AG09309 (cell line): ENCODE data around the gene ZNF473.
A peak's percentile ranks its signal among the peaks of the same experiment; 100 is the strongest.

Experiments
- DNase-seq: peaks from one replicate; pipeline ENCODE4 v3.0.0-alpha.2; 2010; ENCODE audit warnings: low read depth
- H3K4me3 ChIP-seq: 2 replicates; pipeline ENCODE4 v1.5.1; 2011; ENCODE audit warnings: mild to moderate bottlenecking, low read depth, low read length, moderate library complexity; ENCODE audit not compliant: control insufficient read depth
- TF ChIP-seq, protein P1 (sequence below): IDR thresholded peaks from 2 replicates; pipeline ENCODE4 v1.5.1; 2011; ENCODE audit warnings: mild to moderate bottlenecking, low read depth, low read length, inconsistent platforms; ENCODE audit not compliant: insufficient read depth, control insufficient read depth; ENCODE audit errors: missing control alignments

The ZNF473 gene

DNA sequence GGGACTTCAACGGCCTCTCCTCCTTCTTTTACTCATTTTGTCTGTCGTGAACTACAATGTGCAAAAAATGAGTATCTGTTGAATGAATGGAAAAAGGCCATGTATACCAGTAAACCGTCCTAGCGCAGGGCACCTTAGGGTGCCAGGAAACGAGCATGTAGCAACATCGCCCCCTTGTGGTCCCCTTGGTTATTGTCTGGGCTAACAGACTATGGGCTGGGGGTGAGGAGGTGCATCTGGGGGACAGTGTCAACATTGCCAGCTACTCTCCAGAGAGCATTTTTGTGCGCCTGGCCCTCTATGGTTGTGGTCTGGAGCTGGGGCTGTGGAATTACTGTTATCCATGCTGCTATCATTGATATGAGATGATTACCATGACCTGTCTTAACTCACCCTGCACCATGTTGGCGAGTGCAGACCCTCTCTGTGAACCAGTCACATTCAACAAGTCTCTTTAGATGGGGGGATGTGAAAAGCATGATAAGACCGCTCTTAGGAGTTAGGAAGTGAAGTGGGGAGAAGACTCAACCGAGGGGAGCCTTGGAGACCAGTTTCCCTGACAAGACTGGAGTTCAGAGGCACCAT is 42.1 kb upstream of the ZNF473 start:
- TF ChIP-seq, protein P1, sequence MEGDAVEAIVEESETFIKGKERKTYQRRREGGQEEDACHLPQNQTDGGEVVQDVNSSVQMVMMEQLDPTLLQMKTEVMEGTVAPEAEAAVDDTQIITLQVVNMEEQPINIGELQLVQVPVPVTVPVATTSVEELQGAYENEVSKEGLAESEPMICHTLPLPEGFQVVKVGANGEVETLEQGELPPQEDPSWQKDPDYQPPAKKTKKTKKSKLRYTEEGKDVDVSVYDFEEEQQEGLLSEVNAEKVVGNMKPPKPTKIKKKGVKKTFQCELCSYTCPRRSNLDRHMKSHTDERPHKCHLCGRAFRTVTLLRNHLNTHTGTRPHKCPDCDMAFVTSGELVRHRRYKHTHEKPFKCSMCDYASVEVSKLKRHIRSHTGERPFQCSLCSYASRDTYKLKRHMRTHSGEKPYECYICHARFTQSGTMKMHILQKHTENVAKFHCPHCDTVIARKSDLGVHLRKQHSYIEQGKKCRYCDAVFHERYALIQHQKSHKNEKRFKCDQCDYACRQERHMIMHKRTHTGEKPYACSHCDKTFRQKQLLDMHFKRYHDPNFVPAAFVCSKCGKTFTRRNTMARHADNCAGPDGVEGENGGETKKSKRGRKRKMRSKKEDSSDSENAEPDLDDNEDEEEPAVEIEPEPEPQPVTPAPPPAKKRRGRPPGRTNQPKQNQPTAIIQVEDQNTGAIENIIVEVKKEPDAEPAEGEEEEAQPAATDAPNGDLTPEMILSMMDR = peak; percentile 88
- DNase-seq = no peak
- no peak overlapping the region for H3K4me3 ChIP-seq

DNA sequence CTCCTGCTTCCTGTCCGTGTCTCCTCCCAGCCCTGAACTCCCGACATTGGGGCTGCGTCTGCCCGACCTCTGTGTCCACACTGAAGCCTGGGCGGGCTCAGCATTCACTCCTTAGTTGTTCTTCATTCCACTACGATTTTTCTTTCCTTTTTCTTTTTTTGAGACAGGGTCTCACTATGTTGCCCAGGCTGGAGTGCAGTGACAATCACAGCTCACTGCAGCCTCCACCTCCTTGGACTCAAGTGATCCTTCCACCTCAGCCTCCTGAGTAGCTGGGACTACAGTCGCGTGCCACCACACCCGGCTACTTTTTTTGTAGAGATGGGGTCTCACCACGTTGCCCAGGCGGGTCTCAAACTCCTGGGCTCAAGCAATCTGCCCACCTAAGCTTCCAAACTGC is 41.3 kb upstream of the ZNF473 start:
- TF ChIP-seq, protein P1 = no peak
- no peak for DNase-seq
- H3K4me3 ChIP-seq = no peak overlapping the region

DNA sequence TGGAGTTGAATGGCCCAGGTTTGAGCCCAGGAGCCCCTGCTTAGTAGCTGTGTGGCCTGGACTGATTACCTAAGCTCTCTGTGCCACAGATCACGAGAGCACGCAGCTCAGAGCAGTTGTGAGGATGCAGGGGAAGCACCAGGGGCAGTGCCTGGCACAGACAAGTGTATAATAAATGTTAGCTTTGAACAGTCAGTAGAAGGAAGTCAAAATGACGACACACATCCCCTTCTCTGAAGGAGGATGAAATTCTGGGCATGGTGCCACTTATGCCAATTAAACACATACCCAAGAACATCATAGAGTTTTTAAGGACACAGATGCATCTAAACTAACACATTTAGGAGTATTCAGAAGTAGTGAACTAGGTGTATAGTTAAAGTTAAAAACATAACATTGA is 39.9 kb upstream of the ZNF473 start:
- DNase-seq = no peak
- no peak overlapping the region for H3K4me3 ChIP-seq
- TF ChIP-seq, protein P1 = no peak

DNA sequence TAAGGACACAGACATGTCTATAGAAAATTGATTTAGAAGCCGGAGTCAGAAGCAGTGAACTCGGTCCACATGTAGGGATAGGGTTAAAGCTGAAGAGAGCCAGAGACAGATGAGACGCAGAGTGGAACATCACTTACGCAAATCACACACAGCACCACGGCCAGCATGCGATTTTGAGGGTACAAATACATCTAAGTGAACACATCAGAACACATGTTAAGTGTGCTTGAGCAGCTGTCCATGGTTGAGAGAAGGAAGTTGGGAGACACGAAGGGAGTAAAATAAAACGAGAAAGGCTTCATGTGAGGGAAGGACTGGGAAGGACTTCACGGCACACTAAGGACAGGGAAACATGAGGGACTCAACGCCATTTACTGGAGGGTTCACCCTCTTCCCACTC is 39.5 kb upstream of the ZNF473 start:
- no peak overlapping the region for H3K4me3 ChIP-seq
- TF ChIP-seq, protein P1 = no peak
- no peak for DNase-seq

DNA sequence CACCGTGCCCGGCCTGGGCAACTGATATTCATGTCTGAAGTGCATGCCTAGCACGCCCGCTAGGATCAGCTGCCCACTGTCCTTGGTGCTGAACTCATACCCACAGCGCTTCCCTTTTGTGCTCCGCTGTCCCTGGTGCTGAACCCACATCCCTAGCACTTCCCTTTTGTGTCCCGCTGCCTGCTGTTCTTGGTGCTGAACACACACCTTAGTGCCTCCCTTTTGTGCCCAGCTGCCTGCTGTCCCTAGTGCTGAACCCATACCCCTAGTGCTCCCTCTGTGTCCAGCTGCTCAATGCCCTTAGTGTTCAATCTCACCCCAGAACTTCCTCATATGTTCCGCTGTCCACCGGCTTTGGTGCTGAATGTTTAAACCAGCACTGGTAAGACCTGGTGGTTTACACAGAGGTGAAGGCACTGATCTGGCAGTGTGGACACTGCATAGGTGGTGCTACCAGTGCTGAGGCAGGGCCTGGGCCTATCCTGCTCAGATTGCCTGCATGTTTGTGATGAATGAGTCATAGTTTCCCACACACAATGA is 38.6 kb upstream of the ZNF473 start:
- TF ChIP-seq, protein P1 = no peak
- no peak overlapping the region for H3K4me3 ChIP-seq
- DNase-seq = peak; percentile 71

DNA sequence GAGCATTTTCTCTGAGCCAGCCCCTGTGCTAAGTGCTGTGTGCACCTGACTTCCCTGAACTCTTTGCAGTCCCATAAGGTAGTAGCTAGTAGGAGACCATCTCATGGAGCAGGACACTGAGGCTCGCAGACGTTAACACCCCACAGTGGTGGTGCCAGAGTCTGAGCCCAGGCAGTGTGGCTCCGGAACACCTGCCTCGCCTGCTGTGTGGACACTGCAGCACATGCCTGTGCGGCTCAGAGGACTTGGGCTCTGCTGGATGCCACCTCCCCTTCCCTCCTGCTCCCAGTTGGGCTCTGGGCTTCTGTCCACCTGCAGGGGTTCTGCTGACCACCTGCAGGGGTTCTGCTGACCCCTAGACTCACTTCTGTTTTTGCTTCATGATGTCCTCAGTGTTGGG is 37.8 kb upstream of the ZNF473 start:
- TF ChIP-seq, protein P1 = no peak
- H3K4me3 ChIP-seq = no peak overlapping the region
- DNase-seq = no peak

DNA sequence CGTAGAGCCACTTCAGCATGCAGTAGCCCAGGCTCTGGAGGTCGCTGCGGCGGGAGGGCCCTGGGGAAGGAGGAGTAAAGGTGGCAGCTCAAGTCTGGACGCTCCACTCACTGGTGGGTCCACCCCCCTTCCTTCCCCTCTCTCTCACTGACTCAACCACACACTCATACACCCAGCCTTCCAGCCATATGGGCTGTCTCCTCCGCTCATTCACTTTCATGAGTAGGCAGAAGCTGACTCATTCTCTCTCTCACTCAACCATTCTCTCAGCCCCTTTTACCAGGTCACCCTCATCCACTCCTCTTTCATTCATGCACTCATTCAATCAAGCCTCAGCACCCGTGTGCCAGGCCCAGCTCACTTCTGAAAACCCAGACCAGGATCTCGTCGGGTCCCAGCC is 37.4 kb upstream of the ZNF473 start:
- H3K4me3 ChIP-seq = no peak overlapping the region

More for the DNA sequence above, 37.4 kb upstream of the ZNF473 start:
- TF ChIP-seq, protein P1 = no peak
- no peak for DNase-seq
